Ishikawa (cell line): ENCODE data around the gene WSB1.

Experiments used
- CEBPB ChIP-seq: IDR thresholded peaks from 2 replicates; pipeline ENCODE4 v1.6.1; 2012
- CREB1 ChIP-seq: IDR thresholded peaks from 2 replicates; pipeline ENCODE4 v1.6.1; 2012; ENCODE audit warnings: low read depth
- EGR1 ChIP-seq: IDR thresholded peaks from 2 replicates; pipeline ENCODE4 v1.6.1; 2012
- EP300 ChIP-seq: IDR thresholded peaks from 2 replicates; pipeline ENCODE4 v1.6.1; 2012; ENCODE audit warnings: borderline replicate concordance
- FOXM1 ChIP-seq: IDR thresholded peaks from 2 replicates; pipeline ENCODE4 v1.6.1; 2012; ENCODE audit warnings: low read depth, borderline replicate concordance
- MAX ChIP-seq: IDR thresholded peaks from 2 replicates; pipeline ENCODE4 v1.6.1; 2012
- NFIC ChIP-seq: IDR thresholded peaks from 2 replicates; pipeline ENCODE4 v1.6.1; 2012
- RAD21 ChIP-seq: IDR thresholded peaks from 2 replicates; pipeline ENCODE4 v1.6.1; 2012; ENCODE audit warnings: low read depth
- REST ChIP-seq: IDR thresholded peaks from 2 replicates; pipeline ENCODE4 v1.6.1; 2012; ENCODE audit warnings: low read depth, mild to moderate bottlenecking
- TAF1 ChIP-seq: IDR thresholded peaks from 2 replicates; pipeline ENCODE4 v1.6.1; 2012; ENCODE audit warnings: low read depth, mild to moderate bottlenecking
- TCF12 ChIP-seq: IDR thresholded peaks from 2 replicates; pipeline ENCODE4 v1.6.1; 2012; ENCODE audit warnings: low read depth
- TEAD4 ChIP-seq: IDR thresholded peaks from 2 replicates; pipeline ENCODE4 v1.6.1; 2012
- USF1 ChIP-seq: IDR thresholded peaks from 2 replicates; pipeline ENCODE4 v1.6.1; 2012
- YY1 ChIP-seq: IDR thresholded peaks from 2 replicates; pipeline ENCODE4 v1.6.1; 2012; ENCODE audit warnings: low read depth
- ZBTB7A ChIP-seq: IDR thresholded peaks from 2 replicates; pipeline ENCODE4 v1.6.1; 2012; ENCODE audit warnings: low read depth

The WSB1 gene

GRCh38 chr17:27310565-27311110 is 16.7 kb downstream of the WSB1 start:
- TF ChIP-seq MAX (no peak), CREB1 (no peak), ZBTB7A (no peak), RAD21 (no peak), CEBPB (no peak), NFIC (no peak), USF1 (no peak)

- TF ChIP-seq FOXM1 (no peak), TCF12 (no peak), TAF1 (no peak), REST (no peak), NFIC (no peak), CEBPB (no peak), RAD21 (no peak), YY1 (no peak), EGR1 (no peak), TEAD4 (no peak), ZBTB7A (no peak), CREB1 (no peak), USF1 (no peak), EP300 (no peak), MAX (no peak)
These were observed 19.4 kb downstream of the WSB1 start for GRCh38 chr17:27313301-27313700.

- no peak for TF ChIP-seq EGR1
- 0 out of 2 replicates have a peak, but pooled peaks have one; percentile 6 for TF ChIP-seq TEAD4
- TF ChIP-seq ZBTB7A: no peak
- 0 out of 2 replicates have a peak, but pooled peaks have one; percentile 5 for TF ChIP-seq RAD21
- peak; percentile 29; the same call in 1 of the 2 replicates for TF ChIP-seq MAX
- TF ChIP-seq EP300: peak; percentile 40; the same call in 1 of the 2 replicates
- TF ChIP-seq NFIC: peak; percentile 87
- TF ChIP-seq TCF12: 0 out of 2 replicates have a peak, but pooled peaks have one; percentile 30
These were observed 21.4 kb downstream of the WSB1 start for GRCh38 chr17:27315322-27315721.

- TF ChIP-seq ZBTB7A (no peak), EP300 (no peak), CREB1 (no peak), TAF1 (no peak), NFIC (no peak), RAD21 (no peak), EGR1 (no peak), MAX (no peak), FOXM1 (no peak), TEAD4 (no peak), USF1 (no peak), YY1 (no peak), REST (no peak), TCF12 (no peak), CEBPB (no peak)
These were observed 22.0 kb downstream of the WSB1 start for GRCh38 chr17:27315796-27316465.

- TF ChIP-seq TAF1 (no peak), CREB1 (no peak), YY1 (no peak), TEAD4 (no peak), NFIC (peak; percentile 67), EGR1 (no peak), ZBTB7A (no peak)
These were observed 24.3 kb downstream of the WSB1 start for GRCh38 chr17:27318228-27318627.
